IMR-90 (cell line): ENCODE measurements around the gene DGKG. TPM values are rescaled to one million over a fixed set of nuclear protein-coding genes. Genes with fewer than 3 reads are reported as not detected.

Experiments
- ATAC-seq: fragments of 200-7000 bp; cut with Tn5 transposase; 2 replicates; pipeline ENCODE4 v1.9.1; 2020; ENCODE audit warnings: low read depth, mild to moderate bottlenecking, moderate library complexity
- BruUV-seq: library from RNA; stranded (reverse); fragments of 400-500 nt; replicated peaks from 2 replicates; lab custom pipeline; 2021; lab: Mats Ljungman, UMichigan
- CTCF ChIA-PET: fragments of 300-600 bp; formaldehyde crosslinking; extraction: SDS; loops from one replicate; lab custom pipeline; 2021; ENCODE audit warnings: antibody characterized with exemption; lab: Yijun Ruan, JAX
- POLR2A ChIA-PET: fragments of 300-600 bp; sonication (Branson Sonifier 250); formaldehyde crosslinking; loops from one replicate; lab custom pipeline; 2022; ENCODE audit warnings: antibody characterized with exemption; ENCODE audit not compliant: unreplicated experiment; lab: Charles Lee
- DNase-seq: peaks from one replicate; pipeline ENCODE4 v3.0.0; 2013
- H2AFZ ChIP-seq: replicated peaks from 2 replicates; pipeline ENCODE3; 2013; ENCODE audit warnings: low read length, mild to moderate bottlenecking; ENCODE audit not compliant: poor library complexity
- H2AK5ac ChIP-seq: 2 replicates; pipeline ENCODE4 v1.6.1; 2013; ENCODE audit warnings: low read depth, low read length, inconsistent platforms
- H2AK9ac ChIP-seq: replicated peaks from 2 replicates; pipeline ENCODE3; 2013; ENCODE audit warnings: mild to moderate bottlenecking, low read depth, low read length, moderate library complexity; ENCODE audit not compliant: poor library complexity
- H2BK120ac ChIP-seq: 2 replicates; pipeline ENCODE4 v1.6.1; 2013; ENCODE audit warnings: low read depth, low read length, inconsistent platforms
- H2BK15ac ChIP-seq: 3 replicates; pipeline ENCODE4 v1.6.1; 2013; ENCODE audit warnings: low read depth, low read length, inconsistent platforms
- H2BK20ac ChIP-seq: 2 replicates; pipeline ENCODE4 v1.6.1; 2013; ENCODE audit warnings: low read depth, mild to moderate bottlenecking, inconsistent platforms, low read length, moderate library complexity
- H2BK5ac ChIP-seq: 2 replicates; pipeline ENCODE4 v1.6.1; 2013; ENCODE audit warnings: mild to moderate bottlenecking, low read depth, low read length, inconsistent platforms; ENCODE audit not compliant: poor library complexity, severe bottlenecking
- H3K14ac ChIP-seq: replicated peaks from 2 replicates; pipeline ENCODE4 v1.6.1; 2013; ENCODE audit warnings: low read depth, low read length, inconsistent platforms
- H3K18ac ChIP-seq: 2 replicates; pipeline ENCODE4 v1.6.1; 2013; ENCODE audit warnings: low read depth, low read length, control low read depth
- H3K23ac ChIP-seq: 2 replicates; pipeline ENCODE4 v1.6.1; 2013; ENCODE audit warnings: low read depth, low read length, inconsistent platforms
- H3K27ac ChIP-seq: 2 replicates; pipeline ENCODE4 v1.5.1; 2013; ENCODE audit warnings: mild to moderate bottlenecking, control low read depth, low read length; ENCODE audit not compliant: insufficient read depth
- H3K27me3 ChIP-seq: 2 replicates; pipeline ENCODE4 v1.6.1; 2013; ENCODE audit warnings: low read length; ENCODE audit not compliant: control insufficient read depth, insufficient read depth
- H3K36me3 ChIP-seq: 2 replicates; pipeline ENCODE4 v1.6.1; 2013; ENCODE audit warnings: low read length, mixed read lengths; ENCODE audit not compliant: control insufficient read depth, insufficient read depth
- H3K4ac ChIP-seq: 2 replicates; pipeline ENCODE4 v1.6.1; 2013; ENCODE audit warnings: low read depth, low read length, inconsistent platforms
- H3K4me1 ChIP-seq: 2 replicates; pipeline ENCODE4 v1.6.1; 2013; ENCODE audit warnings: low read length, mixed read lengths; ENCODE audit not compliant: control insufficient read depth, insufficient read depth
- H3K4me2 ChIP-seq: 2 replicates; pipeline ENCODE4 v1.6.1; 2013; ENCODE audit warnings: low read depth, mild to moderate bottlenecking, control low read depth, low read length, moderate library complexity
- H3K4me3 ChIP-seq: 2 replicates; pipeline ENCODE4 v1.5.1; 2013; ENCODE audit warnings: low read depth, mild to moderate bottlenecking, control low read depth, low read length, moderate library complexity; ENCODE audit not compliant: insufficient read depth
- H3K56ac ChIP-seq: 2 replicates; pipeline ENCODE4 v1.6.1; 2013; ENCODE audit warnings: low read length, inconsistent platforms; ENCODE audit not compliant: insufficient read depth; ENCODE audit errors: extremely low read depth
- H3K79me1 ChIP-seq, 2 experiments: 2 replicates each; pipeline ENCODE4 v1.6.1; 2013; ENCODE audit warnings: low read length in 2 of 2, inconsistent platforms in 1 of 2, low read depth in 1 of 2
- H3K9ac ChIP-seq: 2 replicates; pipeline ENCODE4 v1.6.1; 2013; ENCODE audit warnings: low read depth, low read length, control low read depth
- H3K9me1 ChIP-seq: 2 replicates; pipeline ENCODE4 v1.6.1; 2013; ENCODE audit warnings: low read length, inconsistent platforms; ENCODE audit not compliant: insufficient read depth
- H3K9me3 ChIP-seq: 2 replicates; pipeline ENCODE4 v1.6.1; 2013; ENCODE audit warnings: low read length; ENCODE audit not compliant: control insufficient read depth, insufficient read depth
- H4K20me1 ChIP-seq: 2 replicates; pipeline ENCODE4 v1.6.1; 2013; ENCODE audit warnings: low read length, inconsistent platforms; ENCODE audit not compliant: insufficient read depth
- H4K5ac ChIP-seq: 2 replicates; pipeline ENCODE4 v1.6.1; 2013; ENCODE audit warnings: mild to moderate bottlenecking, low read depth, low read length, control low read depth
- H4K8ac ChIP-seq, 2 experiments: 2 replicates each; pipeline ENCODE4 v1.6.1; 2013; ENCODE audit warnings: low read depth in 2 of 2, low read length in 2 of 2, control low read depth in 1 of 2, inconsistent platforms in 1 of 2
- H4K91ac ChIP-seq: 2 replicates; pipeline ENCODE4 v1.6.1; 2013; ENCODE audit warnings: low read depth, low read length, inconsistent platforms; ENCODE audit not compliant: insufficient read depth
- BHLHE40 ChIP-seq: fragments of 150-350 bp; IDR thresholded peaks from 2 replicates; pipeline ENCODE4 v1.6.1; 2016; ENCODE audit warnings: mild to moderate bottlenecking, low read depth, low read length
- CEBPB ChIP-seq: IDR thresholded peaks from 2 replicates; pipeline ENCODE4 v1.6.1; 2012; ENCODE audit warnings: low read depth, low read length, improper control_type of control experiment
- CHD1 ChIP-seq: IDR thresholded peaks from 2 replicates; pipeline ENCODE4 v1.6.1; 2012; ENCODE audit warnings: low read depth, low read length, improper control_type of control experiment
- CTCF ChIP-seq: conservative IDR thresholded peaks from 2 replicates; pipeline ENCODE4 v1.5.1; 2012; ENCODE audit warnings: mild to moderate bottlenecking, low read depth, low read length, improper control_type of control experiment
- ELK1 ChIP-seq: fragments of 150-350 bp; IDR thresholded peaks from 2 replicates; pipeline ENCODE4 v1.6.1; 2016; ENCODE audit warnings: low read depth, mild to moderate bottlenecking, low read length, moderate library complexity, borderline replicate concordance
- FOS ChIP-seq: fragments of 150-350 bp; IDR thresholded peaks from 2 replicates; pipeline ENCODE4 v1.6.1; 2016; ENCODE audit warnings: low read depth, low read length
- MAFK ChIP-seq: IDR thresholded peaks from 2 replicates; pipeline ENCODE4 v1.6.1; 2012; ENCODE audit warnings: low read depth, low read length, improper control_type of control experiment
- MAZ ChIP-seq: IDR thresholded peaks from 2 replicates; pipeline ENCODE4 v1.6.1; 2012; ENCODE audit warnings: low read depth, mild to moderate bottlenecking, low read length, improper control_type of control experiment, moderate library complexity, borderline replicate concordance
- MXI1 ChIP-seq: IDR thresholded peaks from 2 replicates; pipeline ENCODE4 v1.6.1; 2012; ENCODE audit warnings: low read depth, mild to moderate bottlenecking, low read length, moderate library complexity, borderline replicate concordance
- NFE2L2 ChIP-seq: fragments of 150-350 bp; IDR thresholded peaks from 2 replicates; pipeline ENCODE4 v1.6.1; 2016; ENCODE audit warnings: low read depth, mild to moderate bottlenecking, low read length
- POLR2A ChIP-seq: IDR thresholded peaks from 2 replicates; pipeline ENCODE4 v1.6.1; 2012; ENCODE audit warnings: mild to moderate bottlenecking, low read depth, low read length
- RAD21 ChIP-seq: IDR thresholded peaks from 2 replicates; pipeline ENCODE4 v1.6.1; 2012; ENCODE audit warnings: low read length, improper control_type of control experiment
- RCOR1 ChIP-seq: IDR thresholded peaks from 2 replicates; pipeline ENCODE4 v1.6.1; 2012; ENCODE audit warnings: mild to moderate bottlenecking, low read length, improper control_type of control experiment; ENCODE audit not compliant: insufficient replicate concordance
- RFX5 ChIP-seq: IDR thresholded peaks from 2 replicates; pipeline ENCODE4 v1.8.0; 2012; ENCODE audit warnings: low read depth, mild to moderate bottlenecking, low read length, moderate library complexity
- SMC3 ChIP-seq: fragments of 150-350 bp; IDR thresholded peaks from 2 replicates; pipeline ENCODE4 v1.6.1; 2016; ENCODE audit warnings: low read depth, mild to moderate bottlenecking, antibody characterized with exemption, low read length, moderate library complexity
- USF2 ChIP-seq: fragments of 150-350 bp; IDR thresholded peaks from 2 replicates; pipeline ENCODE4 v1.6.1; 2017; ENCODE audit warnings: mild to moderate bottlenecking, antibody characterized with exemption, low read length, low read depth
- WGBS, 2 experiments: methylation state at CpG; one replicate each; pipeline versions ENCODE4 v1.1.5 to v1.1.7; 2013; ENCODE audit warnings: missing lambda C conversion rate in 2 of 2; ENCODE audit not compliant: insufficient read length in 1 of 2; ENCODE audit errors: extremely low coverage in 2 of 2; 5-methylcytosine and 5-hydroxymethylcytosine counted together
- dilution Hi-C: fragments of 300-500 bp; cut with HindIII; formaldehyde crosslinking; loops from one replicate; pipeline ENCODE4 v1.14.3; 2018; ENCODE audit warnings: low sequenced_read_pairs; ENCODE audit not compliant: unreplicated experiment
- in situ Hi-C: fragments of 300-500 bp; cut with MboI; formaldehyde crosslinking; loops from 3 replicates; pipeline ENCODE4 v1.14.3; 2019; ENCODE audit warnings: low sequenced_read_pairs, inconsistent platforms, mixed read lengths
- intact Hi-C: fragments of 100-400 bp; cut with micrococcal nuclease; formaldehyde crosslinking; loops from 2 replicates; pipeline ENCODE4 v1.10.0; 2022
- polyA plus RNA-seq, 3 experiments: library from polyadenylated mRNA; depleted of rRNA; stranded (reverse); fragments of >200 nt; gene quantifications; 2 replicates each; pipeline ENCODE4 v1.2.3, GENCODE V29; 2012; ENCODE audit warnings: low replicate concordance in 1 of 3
- total RNA-seq: library from RNA; depleted of rRNA; stranded (reverse); fragments of >200 nt; gene quantifications from 2 replicates; pipeline ENCODE4 v1.2.3, GENCODE V29; 2012

Gene DGKG
- total and polyA plus RNA-seq, 2 of the 4 experiments (the other 2 are of a cell fraction) = 1.2 to 4.1 TPM

- H3K27me3 ChIP-seq = peaks cover 8% of the 10 kb centered on the region
- H3K14ac ChIP-seq = no peak overlapping the region
- H3K23ac ChIP-seq = no peak overlapping the region
- no peak overlapping the region for H3K4ac ChIP-seq
- no peak overlapping the region for H2BK5ac ChIP-seq
- dilution Hi-C loops (no loop called here), intact Hi-C loops (no loop called here), in situ Hi-C loops (no loop called here)
- POLR2A ChIA-PET = no interaction called here
- H4K5ac ChIP-seq = no peak overlapping the region
- no peak overlapping the region for H2AFZ ChIP-seq
- no peak overlapping the region for H3K4me3 ChIP-seq
- H3K4me2 ChIP-seq = no peak overlapping the region
- H3K56ac ChIP-seq = no peak overlapping the region
- H4K91ac ChIP-seq = no peak overlapping the region
- H3K9me1 ChIP-seq = no peaks in the 10 kb centered on the region
- no peak overlapping the region for H2BK20ac ChIP-seq
- H3K27ac ChIP-seq = no peak overlapping the region
- DNase-seq (no peak), ATAC-seq (no peak)
- no peak overlapping the region for H2BK15ac ChIP-seq
- H3K36me3 ChIP-seq = no peaks in the 10 kb centered on the region
- no TSS peak for BruUV-seq
- no peak overlapping the region for H2AK9ac ChIP-seq
- H2BK120ac ChIP-seq = no peak overlapping the region
- no peaks in the 10 kb centered on the region for H3K79me1 ChIP-seq
- H3K4me1 ChIP-seq = no peaks in the 10 kb centered on the region
- no peak overlapping the region for H3K9ac ChIP-seq
- no peaks in the 10 kb centered on the region for H3K9me3 ChIP-seq
- WGBS, 2 experiments = no CpG with 5 or more reads among the region's 1 CpG
- CTCF ChIA-PET = no interaction called here
- H3K18ac ChIP-seq = no peak overlapping the region
- no peak overlapping the region for H2AK5ac ChIP-seq
- H4K20me1 ChIP-seq = no peaks in the 10 kb centered on the region
- TF ChIP-seq USF2 (no peak), CEBPB (no peak), POLR2A (no peak), RAD21 (no peak), RCOR1 (no peak), RFX5 (no peak), CHD1 (no peak), MXI1 (no peak), FOS (no peak), ELK1 (no peak), NFE2L2 (no peak), SMC3 (no peak), MAZ (no peak), BHLHE40 (no peak), CTCF (no peak), MAFK (no peak)
- no peak overlapping the region for H4K8ac ChIP-seq
Measured at GRCh38 chr3:186400026-186400425, 38.0 kb upstream of the DGKG start.
